GM21723 (cell line): ENCODE data around the gene ARRDC5.
"Not testable (repeated sequence)": the region's sequence is repeated elsewhere in the genome, so short reads cannot be mapped to it uniquely, and the experiment has no call there.

ENCODE experiments used
- ATAC-seq: cut with Tn5 transposase; IDR thresholded peaks from one replicate; pipeline ENCODE4 v1.9.1; 2021; ENCODE audit warnings: mild to moderate bottlenecking, moderate library complexity; ENCODE audit not compliant: unreplicated experiment

ARRDC5 gene

DNA sequence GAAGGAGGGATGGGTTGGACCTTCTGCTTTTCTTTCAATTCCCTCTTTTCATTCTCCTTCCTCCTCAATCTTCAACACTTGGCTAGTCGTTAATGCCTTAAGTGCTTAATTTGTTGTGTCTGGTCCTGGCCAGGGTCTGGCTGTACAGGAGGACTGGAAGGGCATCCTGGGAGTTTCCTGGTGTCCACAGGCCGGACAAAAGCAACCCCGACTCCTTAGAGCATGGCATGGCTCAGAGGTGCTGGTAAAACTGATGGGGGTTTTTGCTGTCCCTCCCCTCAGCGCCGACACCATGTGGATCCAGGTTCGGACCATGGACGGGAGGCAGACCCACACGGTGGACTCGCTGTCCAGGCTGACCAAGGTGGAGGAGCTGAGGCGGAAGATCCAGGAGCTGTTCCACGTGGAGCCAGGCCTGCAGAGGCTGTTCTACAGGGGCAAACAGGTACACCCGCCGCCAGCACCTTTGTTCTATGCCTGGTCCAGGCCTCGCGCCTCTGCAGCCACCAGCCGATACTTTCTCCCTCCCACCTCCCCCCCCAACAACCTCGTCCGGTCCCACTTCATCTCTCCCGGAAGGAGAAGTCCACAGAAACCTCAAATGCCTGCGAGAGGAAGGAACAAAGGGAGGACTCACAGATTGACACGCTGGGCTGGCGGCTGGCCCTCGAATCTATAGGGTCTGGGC lies 8.0 kb upstream of the ARRDC5 start:
- ATAC-seq = no peak

DNA sequence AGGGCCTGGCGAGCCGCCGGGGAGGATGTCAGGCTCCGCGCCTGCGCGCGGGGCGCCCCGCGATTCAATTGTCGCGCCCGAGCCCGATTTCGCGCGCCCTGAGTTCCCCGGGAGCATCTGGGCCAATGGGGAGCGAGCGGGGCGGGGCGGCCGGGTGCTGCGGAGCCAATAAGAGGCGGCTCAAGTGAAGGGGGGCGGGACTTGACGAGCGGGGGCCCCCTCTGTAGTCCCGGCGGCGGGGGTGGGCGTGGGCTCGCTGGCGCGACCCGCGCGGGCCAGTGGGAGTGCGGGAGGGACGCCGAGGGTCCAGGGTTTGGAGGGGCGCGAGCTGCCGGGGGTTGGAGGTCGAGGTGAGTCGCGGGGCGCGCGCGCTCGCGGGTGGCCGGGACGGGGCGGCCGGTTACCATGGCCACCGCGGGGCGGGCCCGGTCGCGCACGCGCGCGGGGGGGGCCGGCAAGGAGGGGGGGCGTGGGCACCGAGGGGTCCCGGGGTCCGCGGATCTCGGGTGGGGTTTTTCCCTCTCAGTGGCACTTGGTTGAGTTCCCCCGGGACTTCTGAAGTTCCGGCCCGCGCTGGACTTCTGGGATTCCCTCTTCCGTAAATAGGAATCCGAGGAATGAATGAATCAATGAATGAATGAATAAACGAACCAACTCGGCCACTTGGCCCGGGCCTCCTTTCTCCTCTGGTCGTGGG lies 7.3 kb upstream of the ARRDC5 start:
- ATAC-seq = peak; percentile 66

DNA sequence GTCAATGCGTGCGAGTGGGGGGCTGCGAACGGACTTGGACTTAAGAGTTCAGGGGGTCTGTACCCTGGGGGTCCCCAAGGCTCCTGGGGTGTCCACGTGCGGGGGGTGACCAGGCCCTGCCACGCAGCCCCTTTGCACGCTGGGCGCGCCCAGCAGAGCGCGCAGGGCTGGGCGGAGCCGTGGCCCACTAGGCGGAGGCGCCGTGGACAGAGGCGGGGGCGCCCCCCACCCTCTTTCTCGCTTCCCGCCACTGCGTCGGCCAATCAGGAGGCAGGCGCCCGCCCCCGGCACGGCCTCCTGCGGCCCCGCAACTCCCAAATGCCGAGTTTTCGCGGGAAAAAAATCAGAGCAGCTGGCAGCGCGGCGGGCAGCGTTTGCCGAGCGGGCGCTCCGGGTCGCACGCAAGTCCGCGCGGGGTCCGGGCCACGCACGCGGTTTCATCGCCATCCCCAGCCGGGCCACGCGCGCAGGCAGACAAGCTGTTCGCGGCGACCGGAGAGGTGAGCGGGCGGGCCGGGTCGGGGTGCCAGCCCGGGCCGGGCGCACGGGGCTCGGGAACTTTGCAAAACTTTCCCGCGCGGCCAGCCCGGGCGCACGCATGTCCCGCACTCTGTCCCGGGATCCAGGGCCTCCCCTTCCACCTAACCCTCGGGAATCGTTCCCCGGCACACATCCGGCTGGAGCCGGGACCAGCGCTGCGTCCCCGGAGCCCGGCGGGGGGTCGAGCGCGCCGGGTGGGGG lies 6.6 kb upstream of the ARRDC5 start, which contains the start of gene UHRF1:
Gene UHRF1 (plus strand): TSS at position 346 of the 741 bp plus-strand sequence. CDS start 1,385 bp downstream, outside the sequence.
- peak; percentile 20 for ATAC-seq

DNA sequence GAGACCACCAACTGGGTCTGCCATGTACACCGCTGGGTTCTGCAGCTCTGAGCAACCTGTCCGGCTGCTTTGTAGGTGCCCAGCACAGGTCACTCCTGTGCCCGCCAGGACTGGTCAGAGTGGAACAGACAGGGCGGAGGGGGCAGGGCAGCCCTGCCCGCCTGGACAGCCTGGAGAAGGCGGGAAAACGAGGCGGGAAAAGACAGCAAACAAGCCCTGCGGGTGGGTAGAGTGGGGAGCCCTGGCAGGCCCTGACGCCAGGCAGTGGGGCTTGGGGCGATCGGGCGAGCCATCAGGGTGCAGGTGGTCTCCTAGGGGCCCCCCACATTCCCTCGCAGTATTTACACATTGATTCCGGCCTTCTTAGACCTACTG lies 6.1 kb upstream of the ARRDC5 start:
- ATAC-seq = no peak

DNA sequence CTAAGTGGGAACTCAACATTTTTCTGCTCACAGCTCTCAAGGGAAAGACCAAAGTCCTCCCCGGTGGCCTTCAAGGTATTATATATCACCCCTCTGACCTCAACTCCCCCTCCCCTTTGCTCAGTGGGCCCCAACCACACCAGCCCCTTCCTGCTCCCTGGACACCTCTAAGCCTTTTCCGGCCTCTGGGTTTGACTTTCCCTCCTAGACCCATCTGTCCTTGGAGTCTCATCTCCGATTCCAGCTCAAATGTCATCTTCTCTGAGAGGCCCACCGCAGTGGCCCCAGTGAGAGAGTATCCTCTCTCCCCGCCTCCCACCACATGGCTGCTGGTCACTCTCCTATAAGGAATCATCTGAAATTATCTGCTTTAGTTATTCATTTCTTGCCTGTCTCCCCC lies 5.7 kb upstream of the ARRDC5 start:
- ATAC-seq = no peak

DNA sequence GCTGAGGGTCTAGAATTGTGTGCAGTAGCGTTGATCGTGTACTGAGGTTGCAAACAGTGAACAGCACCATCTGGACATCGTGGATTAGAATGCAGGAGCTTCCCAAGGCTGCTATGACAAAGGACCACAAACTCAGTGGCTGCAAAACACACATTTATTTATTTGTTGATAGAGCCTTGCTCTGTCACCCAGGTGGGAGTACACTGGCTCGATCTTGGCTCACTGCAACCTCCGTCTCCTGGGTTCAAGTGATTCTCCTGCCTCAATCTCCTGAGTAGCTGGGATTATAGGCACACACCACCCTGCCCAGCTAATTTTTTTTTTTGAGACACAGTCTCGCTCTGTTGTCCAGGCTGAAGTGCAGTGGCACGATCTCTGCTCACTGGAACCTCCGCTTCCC lies 4.3 kb upstream of the ARRDC5 start:
- ATAC-seq = no peak

DNA sequence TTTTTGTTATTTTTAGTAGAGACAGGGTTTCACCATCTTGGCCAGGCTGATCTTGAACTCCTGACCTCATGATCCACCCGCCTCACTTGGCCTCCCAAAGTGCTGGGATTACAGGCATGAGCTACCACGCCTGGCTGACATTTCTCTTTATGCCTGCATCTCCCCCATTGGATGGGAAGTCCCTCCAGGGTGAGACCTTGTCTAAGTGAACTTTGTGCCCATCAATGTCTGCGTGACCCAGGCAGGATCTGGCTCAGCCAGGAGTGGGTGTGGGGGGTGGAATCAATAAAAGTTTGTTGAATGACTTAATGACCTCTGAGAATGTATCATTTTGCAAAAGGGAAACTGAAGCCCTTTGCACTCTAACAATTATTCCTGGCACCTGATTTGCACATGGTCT lies 1.8 kb upstream of the ARRDC5 start:
- ATAC-seq = no peak

DNA sequence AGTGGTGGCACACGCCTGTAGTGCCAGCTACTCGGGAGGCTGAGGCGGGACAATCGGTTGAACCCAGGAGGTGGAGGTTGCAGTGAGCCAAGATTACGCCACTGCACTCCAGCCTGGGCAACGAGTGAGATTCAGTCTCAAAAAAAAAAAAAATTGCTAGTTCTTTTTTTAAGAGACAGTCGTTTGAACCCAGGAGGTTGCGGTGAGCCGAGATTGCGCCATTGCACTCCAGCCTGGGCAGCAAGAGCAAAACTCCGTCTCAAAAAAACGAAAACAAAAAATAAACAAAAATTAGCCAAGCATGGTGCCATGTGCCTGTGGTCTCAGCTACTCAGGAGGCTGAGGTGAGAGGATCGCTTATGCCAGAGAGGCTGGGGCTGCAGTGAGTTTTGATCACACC lies 1.8 kb downstream of the ARRDC5 start:
- ATAC-seq = not testable (repeated sequence)

DNA sequence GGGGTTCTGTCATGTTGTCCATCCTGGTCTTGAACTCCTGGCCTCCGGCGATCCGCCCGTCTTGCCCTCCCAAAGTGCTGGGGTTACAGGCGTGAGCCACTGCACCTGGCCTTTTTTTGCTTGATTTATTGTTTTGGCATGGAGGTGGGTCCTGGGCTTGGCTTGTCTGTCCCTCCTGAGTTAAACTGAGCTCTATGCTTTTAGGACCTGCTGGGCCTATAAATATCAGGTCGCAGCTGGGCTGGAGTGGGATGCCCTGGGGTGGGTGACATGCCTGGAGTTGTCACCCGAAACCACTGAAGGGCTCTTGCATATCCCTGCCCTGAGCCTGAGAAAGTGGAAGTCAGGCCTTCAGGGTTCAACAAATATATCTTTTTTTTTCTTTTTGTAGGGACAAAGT lies 5.5 kb downstream of the ARRDC5 start:
- ATAC-seq = no peak

DNA sequence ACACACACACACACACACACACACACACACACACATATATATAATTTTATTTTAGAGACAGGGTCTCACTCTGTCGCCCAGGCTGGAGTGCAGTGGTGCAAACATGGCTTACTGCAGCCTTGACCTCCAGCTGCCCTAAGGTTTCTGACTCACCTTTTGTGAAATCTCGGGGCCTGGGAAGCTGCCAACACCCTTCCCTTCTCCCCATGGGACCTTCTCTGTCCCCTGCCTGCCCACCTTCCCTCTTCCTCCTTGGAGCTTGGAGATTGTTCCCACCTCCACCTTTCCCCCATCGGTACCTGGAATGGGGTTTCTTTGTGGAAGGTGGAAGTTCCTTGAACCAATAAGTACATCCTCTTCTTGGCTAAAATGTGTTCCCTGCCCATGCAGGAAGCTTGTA lies 6.3 kb downstream of the ARRDC5 start:
- ATAC-seq = no peak

DNA sequence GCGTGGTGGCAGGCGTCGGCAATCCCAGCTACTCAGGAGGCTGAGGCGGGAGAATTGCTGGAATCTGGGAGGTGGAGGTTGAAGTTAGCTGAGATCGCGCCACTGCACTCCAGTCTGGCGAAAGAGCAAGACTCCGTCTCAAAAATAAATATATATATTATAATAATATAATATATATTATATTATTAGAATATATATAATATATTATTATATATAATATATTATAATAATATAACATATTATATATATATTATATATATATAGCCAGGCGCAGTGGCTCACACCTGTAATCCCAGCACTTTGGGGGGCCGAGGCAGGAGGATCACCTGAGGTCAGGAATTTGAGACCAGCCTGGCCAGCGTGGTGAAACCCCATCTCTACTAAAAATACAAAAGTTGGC lies 9.7 kb downstream of the ARRDC5 start:
- ATAC-seq = not testable (repeated sequence)

DNA sequence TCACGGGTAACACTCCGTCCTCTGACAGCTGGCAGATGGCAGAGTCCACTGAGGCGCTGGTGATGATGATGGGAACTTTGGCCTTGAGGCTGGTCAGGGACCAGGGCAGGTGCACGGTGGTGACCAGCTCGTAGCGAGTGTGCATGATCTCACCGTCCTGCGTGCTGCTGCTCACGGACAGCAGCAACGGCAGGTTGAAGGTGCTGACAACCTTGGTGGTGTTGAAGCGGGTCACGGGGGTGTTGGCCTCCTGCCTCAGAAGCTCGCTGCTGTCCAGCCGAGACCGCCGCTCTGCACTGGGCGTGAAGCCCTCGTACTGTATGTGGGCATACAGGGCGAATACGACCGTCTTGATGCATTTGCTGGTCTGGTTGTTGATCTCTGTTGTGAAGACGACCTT lies 11.6 kb downstream of the ARRDC5 start:
- no peak for ATAC-seq

DNA sequence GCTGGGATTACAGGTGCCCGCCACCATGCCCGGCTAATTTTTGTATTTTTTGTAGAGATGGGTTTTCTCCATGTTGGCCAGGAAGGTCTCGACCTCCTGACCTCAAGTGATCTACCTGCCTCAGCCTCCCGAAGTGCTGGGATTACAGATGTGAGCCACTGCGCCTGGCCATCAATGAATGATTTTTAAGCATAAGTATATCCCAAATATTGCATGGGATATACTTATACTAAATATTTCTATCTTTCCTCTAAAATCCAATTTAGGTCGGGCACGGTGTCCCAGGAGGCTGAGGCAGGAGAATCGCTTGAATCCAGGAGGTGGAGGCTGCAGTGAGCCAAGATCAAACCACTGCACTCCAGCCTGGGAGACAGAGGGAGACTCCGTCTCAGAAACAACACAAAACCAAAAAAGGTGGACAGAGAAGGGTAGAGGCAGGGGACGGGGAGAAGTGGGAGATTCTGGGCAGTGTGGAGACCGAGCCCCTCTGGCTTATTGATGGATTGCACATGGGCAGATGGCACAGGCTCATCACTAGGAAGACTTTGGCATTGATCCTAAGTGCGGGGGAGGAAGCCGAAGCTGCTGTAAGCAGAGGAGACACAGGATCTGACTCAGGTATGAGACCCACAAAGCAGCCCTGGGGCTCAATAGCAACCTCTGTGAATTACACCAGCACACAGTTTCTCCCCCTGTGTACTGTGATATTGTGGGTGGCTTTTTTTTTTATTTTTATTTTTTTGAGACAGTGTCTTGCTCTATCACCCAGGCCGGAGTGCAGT lies 13.5 kb downstream of the ARRDC5 start:
- no peak for ATAC-seq

DNA sequence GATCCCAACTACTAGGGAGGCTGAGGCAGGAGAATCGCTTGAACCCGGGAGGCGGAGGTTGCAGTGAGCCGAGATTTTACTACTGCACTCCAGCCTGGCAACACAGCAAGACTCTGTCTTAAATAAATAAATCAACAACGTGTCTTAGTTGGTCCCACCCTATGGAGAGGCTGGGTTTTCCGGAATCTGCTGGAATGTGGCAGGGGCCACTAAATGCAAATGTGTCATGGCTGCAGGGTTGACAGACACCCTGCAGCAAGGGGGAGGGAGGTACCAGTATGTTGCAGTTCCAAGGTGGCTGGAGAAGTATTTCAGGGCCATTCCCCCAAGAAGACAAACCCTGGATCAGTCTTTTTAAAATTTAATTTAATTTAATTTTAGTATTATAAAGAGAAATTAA lies 14.9 kb downstream of the ARRDC5 start:
- ATAC-seq = not testable (repeated sequence)

DNA sequence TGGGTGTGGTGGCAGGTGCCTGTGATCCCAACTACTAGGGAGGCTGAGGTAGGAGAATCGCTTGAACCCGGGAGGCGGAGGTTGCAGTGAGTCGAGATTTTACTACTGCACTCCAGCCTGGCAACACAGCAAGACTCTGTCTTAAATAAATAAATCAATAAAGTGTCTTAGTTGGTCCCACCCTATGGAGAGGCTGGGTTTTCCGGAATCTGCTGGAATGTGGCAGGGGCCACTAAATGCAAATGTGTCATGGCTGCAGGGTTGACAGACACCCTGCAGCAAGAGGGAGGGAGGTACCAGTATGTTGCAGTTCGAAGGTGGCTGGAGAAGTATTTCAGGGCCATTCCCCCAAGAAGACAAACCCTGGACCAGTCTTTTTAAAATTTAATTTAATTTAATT lies 17.7 kb downstream of the ARRDC5 start:
- ATAC-seq = not testable (repeated sequence)

DNA sequence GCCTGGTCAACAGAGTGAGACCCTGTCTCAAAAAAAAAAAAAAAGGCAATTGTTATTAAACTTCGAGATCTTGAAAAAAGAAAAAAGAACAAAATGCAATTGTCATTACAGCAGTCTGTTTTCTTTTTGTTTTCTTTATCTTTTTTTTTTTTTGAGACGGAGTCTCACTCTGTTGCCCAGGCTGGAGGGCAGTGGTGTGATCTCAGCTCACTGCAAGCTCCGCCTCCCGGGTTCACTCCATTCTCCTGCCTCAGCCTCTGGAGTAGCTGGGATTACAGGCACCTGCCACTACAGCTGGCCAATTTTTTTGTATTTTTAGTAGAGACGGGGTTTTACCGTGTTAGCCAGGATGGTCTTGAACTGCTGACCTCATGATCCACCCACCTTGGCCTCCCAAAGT lies 19.8 kb downstream of the ARRDC5 start:
- not testable (repeated sequence) for ATAC-seq

DNA sequence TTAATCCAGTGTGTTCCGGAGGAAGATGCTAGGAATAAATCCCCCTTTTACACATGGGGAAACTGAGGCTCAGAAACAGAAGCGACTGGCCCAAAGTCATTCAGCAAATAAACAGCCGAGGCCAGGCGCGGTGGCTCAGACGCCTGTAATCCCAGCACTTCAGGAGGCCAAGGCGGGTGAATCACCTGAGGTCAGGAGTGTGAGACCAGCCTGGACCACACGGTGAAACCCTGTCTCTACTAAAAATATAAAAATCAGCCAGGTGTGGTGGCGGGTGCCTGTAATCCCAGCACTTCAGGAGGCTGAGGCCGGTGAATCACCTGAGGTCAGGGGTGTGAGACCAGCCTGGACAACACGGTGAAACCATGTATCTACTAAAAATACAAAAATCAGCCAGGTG lies 23.7 kb downstream of the ARRDC5 start:
- ATAC-seq = no peak

DNA sequence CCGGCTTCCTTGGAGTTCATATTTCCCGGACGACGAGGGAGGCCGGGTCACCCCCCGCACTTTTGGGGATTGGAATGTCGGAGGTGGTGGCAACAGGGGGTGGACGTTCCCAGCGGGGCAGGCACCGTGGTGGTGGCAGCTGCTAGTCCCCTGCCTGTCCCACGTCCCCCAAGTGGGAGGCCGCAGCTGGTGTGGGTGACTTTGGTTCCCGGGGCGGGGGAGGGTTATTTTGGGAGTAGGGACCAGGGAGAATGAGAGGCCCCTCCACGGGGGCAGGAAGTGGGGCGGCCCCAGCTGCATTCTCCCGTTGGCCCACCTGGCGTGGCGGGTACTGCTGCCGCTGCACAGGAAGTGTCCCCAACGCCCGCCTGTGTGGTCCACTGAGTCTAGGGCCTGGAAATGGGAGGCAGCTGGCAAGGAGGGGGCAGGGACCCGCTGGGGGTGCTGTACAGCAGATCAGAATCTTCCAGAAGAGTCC lies 24.2 kb downstream of the ARRDC5 start:
- ATAC-seq = no peak

DNA sequence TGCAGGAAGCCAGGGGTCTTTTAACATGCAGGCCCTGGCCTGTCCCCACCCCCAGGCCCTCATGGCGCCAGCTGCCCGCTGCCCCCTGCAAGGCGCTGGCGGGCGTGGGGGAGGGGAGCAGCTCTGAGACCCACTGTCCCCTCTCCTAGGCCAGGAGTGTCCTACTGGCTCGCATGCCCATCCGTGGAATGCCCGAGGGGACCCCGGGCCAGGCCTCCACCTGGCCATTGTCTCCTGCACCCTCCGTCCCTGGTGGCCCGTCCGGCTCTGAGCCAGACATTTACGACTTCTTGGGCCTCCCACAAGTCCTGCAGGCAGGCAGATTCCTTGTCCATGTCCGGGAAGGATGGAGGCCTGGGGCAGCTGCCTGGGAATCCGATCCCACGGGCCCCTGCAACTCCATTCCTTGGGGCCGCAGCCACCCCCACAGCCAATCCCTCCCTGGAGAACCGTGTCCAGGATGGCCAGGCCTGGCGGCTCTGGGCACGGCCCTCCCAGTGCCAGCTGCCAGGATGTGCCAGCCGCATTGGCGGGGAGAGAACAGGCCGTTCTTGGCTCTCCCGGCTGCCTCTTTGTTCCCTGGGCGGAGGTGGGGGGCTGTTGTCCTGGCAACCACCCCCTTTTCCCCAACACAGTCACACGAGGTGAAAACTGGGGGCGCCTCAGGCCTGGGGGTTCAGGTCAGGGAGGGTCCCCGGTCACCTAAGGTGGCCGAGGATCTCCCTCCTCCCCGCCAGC lies 24.8 kb downstream of the ARRDC5 start:
- no peak for ATAC-seq

DNA sequence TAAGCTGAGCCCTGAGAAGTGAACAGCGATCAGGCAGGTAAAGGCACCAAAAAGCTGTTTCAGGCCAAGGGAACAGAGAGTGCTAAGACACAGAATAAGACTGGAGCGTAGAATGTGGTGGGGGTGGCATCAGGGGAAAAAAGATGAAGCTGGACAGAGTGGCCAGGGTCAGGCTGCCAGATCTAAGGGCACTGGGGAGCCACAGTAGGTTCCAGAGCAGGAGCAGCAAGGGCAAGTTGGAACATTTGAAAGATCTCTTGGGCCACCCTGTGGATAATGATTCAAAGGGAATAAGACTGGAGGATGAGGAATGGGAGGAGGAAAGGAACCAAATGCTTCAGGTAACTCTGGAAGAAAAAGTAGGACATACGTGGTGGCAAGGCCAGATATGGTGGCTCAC lies 28.8 kb downstream of the ARRDC5 start:
- no peak for ATAC-seq
